ENCODE results near the gene KDM5A.
"Not testable (repeated sequence)": the region's sequence is repeated elsewhere in the genome, so short reads cannot be mapped to it uniquely, and the experiment has no call there.

Gene KDM5A
- 232 to 462 (median 320) reads per million in 9 experiments for total RNA-seq

DNA sequence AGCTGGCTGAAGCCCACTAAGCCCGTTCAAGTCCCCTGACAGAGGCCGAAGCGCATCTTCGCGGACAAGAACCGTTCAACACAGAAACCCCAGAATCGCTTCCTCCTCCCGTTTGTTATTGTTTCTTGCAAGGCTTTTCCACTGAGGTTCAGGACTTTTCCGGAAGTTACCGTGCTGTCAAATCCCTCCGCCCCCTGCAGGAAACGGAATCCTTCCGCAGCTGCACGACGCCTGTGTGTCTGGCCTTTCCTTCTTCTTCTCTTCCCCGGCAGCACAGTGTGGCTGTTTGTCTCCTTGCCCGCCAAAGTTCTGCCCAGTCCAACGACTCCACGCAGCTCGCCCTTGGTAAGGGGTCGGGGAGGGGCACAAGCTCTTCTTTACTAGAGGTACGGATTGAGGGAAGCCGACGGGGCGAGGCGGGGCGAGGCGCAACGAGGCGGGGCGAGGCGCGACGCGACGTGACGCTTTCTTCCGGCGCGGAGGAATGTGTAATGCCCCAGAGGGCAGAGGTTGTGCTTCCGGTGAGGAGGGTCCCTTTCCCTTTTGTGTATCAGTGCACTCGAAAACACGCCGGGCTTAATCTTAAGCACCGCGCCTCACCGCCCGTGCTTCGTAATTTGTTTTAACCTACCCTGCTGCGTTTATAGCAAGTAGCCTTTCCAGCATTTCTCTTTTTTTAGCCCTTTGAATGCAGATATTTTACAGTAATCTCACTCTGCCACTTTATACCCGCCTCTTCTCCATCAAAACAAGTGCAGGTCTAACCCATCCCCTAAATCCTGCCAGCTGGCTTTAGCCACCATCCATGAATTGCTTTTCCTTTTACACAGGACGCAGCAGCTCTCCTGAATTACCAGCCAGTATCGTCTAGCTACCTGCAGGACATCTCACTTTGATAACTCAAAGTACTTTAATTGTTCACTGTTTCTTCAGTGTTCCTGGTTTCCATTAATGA is at the start of gene KDM5A:
TSS of gene KDM5A (minus strand) at position 179 of the 955 bp plus-strand sequence. CDS start 229 bp downstream, outside the sequence.
- DNase-seq, result peak; percentile 85 to 94 (median 85)
- Mint-ChIP-seq H3K36me3 (ENCODE audit: insufficient read depth) (peaks cover 40% of the 10 kb centered on the region), H3K27me3 (no peaks in the 10 kb centered on the region), H3K9me3 (peaks cover 0 to 2% of the 10 kb centered on the region in 2 donors), H3K27ac (peak within 1 kb of the TSS; percentile 95 to 97), H3K4me3 (peak within 1 kb of the TSS; percentile 91 to 92), H3K4me1 (ENCODE audit: low read depth in 2 of 2) (peaks cover 23 to 34% of the 10 kb centered on the region in 2 donors)
- peak; percentile 90 for ATAC-seq (replicated peaks)

DNA sequence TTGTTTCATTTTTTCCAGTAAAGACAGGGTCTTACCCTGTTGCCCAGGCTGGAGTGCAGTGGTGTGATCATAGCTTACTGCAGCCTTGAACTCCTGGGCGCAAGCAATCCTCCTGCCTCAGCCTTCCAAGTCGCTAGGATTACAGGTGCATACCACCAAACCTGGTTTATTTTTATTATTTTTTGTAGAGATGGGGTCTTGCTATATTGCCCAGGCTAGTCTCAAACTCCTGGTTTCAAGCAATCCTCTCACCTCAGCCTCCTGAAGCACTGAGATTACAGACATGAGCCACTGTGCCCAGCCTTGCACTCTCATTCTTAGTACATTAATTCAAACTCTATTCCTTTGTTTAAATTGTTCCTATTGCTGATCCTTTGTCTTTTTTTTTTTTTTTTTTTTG is 46.6 kb upstream of the KDM5A start:
- H3K4me1 Mint-ChIP-seq (ENCODE audit: low read depth in 2 of 2); H3K4me3 Mint-ChIP-seq; H3K9me3 Mint-ChIP-seq; H3K27me3 Mint-ChIP-seq; ATAC-seq (replicated peaks); H3K27ac Mint-ChIP-seq; DNase-seq: not testable (repeated sequence)
- peaks cover 22% of the 10 kb centered on the region for H3K36me3 Mint-ChIP-seq (ENCODE audit: insufficient read depth)

DNA sequence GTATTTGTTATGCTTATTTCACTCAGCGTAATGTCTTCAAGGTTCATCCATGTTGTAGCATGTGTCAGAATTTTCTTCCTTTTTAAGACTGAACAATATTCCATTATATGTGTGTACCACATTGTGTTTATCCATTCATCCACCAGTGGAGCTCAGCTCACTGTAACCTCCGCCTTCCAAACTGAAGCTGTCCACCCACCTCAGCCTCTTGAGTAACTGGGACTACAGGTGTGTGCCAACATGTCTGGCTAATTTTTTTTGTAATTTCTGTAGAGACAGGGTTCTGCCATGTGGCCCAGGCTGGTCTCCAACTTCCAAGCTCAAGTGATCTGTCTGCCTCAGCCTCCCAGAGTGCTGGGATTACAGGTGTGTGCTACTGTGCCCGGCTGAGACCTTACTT is 33.4 kb upstream of the KDM5A start:
- Mint-ChIP-seq H3K27me3 (no peaks in the 10 kb centered on the region), H3K4me3 (no peak overlapping the region), H3K36me3 (ENCODE audit: insufficient read depth) (peaks cover 25% of the 10 kb centered on the region), H3K9me3 (no peaks in the 10 kb centered on the region), H3K27ac (no peak overlapping the region), H3K4me1 (ENCODE audit: low read depth in 2 of 2) (no peaks in the 10 kb centered on the region)
- DNase-seq (no peak), ATAC-seq (replicated peaks) (no peak)

DNA sequence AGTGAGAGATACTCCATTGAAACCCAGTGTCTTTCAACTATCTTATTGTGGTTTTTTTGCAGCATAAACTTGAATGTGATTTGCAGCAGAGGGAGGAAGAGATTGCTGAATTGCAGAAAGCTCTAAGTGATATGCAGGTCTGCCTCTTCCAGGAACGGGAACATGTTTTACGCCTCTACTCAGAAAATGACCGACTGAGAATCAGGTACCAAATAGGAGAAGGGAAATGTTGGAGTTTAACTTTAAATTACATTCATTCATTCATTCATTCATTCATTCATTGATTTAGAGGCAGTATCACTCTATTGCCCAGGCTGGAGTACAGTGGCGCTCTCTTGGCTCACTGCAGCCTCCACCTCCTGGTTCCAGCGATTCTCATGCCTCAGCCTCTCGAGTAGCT is 29.3 kb upstream of the KDM5A start:
- H3K4me1 Mint-ChIP-seq (ENCODE audit: low read depth in 2 of 2), result no peaks in the 10 kb centered on the region
- H3K9me3 Mint-ChIP-seq, result no peaks in the 10 kb centered on the region
- DNase-seq (no peak), ATAC-seq (replicated peaks) (no peak)
- peaks cover 36% of the 10 kb centered on the region for H3K36me3 Mint-ChIP-seq (ENCODE audit: insufficient read depth)
- no peak overlapping the region for H3K4me3 Mint-ChIP-seq
- no peaks in the 10 kb centered on the region for H3K27me3 Mint-ChIP-seq
- no peak overlapping the region for H3K27ac Mint-ChIP-seq

DNA sequence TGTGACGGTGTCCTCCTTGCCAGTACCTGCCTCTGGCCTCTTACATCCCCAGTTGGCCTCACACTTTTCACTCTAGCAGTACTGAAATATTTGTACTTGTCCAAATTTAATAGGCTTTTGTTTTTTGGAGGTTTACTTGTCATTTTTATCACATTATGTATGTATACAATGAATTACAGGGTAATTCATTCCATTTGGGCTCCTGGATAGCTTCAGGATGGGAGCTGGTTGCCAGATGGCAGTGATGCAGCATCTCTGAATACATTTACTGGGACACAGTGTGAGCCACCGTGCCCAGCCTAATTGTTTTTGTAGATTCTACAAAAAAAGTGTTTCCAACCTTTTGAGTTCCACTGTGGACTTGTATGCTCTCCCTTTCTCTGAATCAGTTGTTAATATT is 25.7 kb upstream of the KDM5A start:
- H3K27ac Mint-ChIP-seq, result no peak overlapping the region
- no peak for DNase-seq
- H3K9me3 Mint-ChIP-seq, result no peaks in the 10 kb centered on the region
- no peak for ATAC-seq (replicated peaks)
- no peaks in the 10 kb centered on the region for H3K4me1 Mint-ChIP-seq (ENCODE audit: low read depth in 2 of 2)
- H3K27me3 Mint-ChIP-seq, result no peaks in the 10 kb centered on the region
- no peak overlapping the region for H3K4me3 Mint-ChIP-seq
- peaks cover 41% of the 10 kb centered on the region for H3K36me3 Mint-ChIP-seq (ENCODE audit: insufficient read depth)

DNA sequence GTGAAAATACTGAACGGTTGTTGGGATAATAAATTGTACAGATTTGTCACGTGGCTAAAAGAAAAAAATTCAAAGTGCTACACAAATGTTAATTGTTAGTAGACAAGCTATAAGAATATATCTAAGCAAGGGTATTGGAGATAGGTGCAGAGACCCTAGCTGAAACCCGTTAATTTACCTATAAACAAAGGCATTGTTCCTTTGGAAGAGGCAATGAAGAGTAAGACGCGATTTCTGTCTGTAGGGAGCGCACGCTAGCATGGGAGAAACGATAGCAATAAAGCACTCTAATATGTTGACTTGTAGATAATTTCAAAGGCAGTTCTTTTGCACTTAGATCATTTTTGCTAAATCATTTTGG is 12.9 kb upstream of the KDM5A start:
- no peaks in the 10 kb centered on the region for H3K9me3 Mint-ChIP-seq
- H3K27me3 Mint-ChIP-seq, result no peaks in the 10 kb centered on the region
- H3K36me3 Mint-ChIP-seq (ENCODE audit: insufficient read depth), result no peaks in the 10 kb centered on the region
- ATAC-seq (replicated peaks) (no peak), DNase-seq (no peak)
- peaks cover 0 to 4% of the 10 kb centered on the region in 2 donors for H3K4me1 Mint-ChIP-seq (ENCODE audit: low read depth in 2 of 2)
- no peak overlapping the region for H3K4me3 Mint-ChIP-seq
- no peak overlapping the region for H3K27ac Mint-ChIP-seq

DNA sequence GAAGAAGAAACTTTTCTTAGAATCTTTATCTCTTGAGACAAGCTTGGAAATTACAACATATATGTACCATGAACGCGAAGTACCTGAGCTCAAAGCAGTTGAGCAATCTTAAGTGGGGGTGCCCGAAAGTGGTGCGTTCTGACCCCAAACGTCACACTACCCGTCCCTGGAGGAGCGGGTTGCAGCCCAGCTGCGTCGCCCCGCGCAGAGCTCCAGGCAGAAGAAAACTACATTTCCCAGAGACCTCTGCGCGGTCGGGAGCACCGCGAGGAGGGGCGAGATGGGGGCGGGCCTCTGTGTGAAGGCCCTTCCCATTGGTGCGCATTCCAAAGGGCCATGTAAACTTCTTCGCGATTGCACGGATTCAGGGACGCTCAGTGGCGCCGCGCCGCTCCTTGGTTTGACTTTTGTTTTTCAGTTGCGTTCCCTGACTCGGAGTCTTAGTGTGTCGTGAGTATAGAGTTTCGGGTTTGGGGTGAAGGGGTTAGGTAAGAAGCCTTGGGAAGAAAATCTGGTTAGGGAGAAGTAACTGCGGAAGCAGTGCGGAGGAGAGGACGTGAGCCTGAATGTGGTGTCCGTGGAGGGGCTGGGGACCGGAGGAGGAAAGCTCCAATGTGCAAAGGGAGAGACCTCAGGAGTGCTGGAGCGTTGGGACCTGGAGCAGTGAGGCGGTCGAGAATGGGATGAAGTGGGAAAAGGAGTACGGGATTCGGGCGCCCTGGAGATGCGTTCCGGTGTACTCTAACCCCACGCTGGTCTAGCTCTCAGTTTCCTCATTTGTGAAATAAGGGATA is 12.3 kb upstream of the KDM5A start, which contains the start of gene CCDC77:
TSS of gene CCDC77 (plus strand) at position 410 of the 794 bp plus-strand sequence. CDS start 7,740 bp downstream, outside the sequence.
- DNase-seq (peak; percentile 92 to 99 (median 96)), ATAC-seq (replicated peaks) (peak; percentile 99)
- H3K27ac Mint-ChIP-seq, result no peak within 1 kb of the TSS
- no peak within 1 kb of the TSS for H3K4me3 Mint-ChIP-seq
- no peaks in the 10 kb centered on the region for H3K9me3 Mint-ChIP-seq
- H3K4me1 Mint-ChIP-seq (ENCODE audit: low read depth in 2 of 2), result peaks cover 0 to 4% of the 10 kb centered on the region in 2 donors
- no peaks in the 10 kb centered on the region for H3K27me3 Mint-ChIP-seq
- no peaks in the 10 kb centered on the region for H3K36me3 Mint-ChIP-seq (ENCODE audit: insufficient read depth)

DNA sequence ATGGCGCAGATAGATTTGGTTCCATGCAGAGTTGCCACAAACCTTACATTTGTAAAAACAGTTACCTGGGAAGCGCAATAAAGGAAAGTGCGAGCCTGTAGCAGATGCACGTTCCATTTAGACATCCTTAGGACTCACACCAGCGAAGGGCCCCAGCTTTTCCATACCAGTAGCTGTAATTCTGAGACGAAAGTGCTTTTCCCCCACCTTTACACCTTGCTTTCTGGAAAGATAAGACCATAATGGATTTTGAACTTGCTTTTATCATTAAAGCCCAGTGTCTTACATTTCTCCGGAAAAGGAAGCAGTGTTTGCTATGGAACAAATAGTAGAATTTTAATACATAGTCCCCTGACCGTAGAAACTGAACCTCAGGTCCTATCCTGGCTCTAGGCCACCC is 11.7 kb upstream of the KDM5A start:
- Mint-ChIP-seq H3K27me3 (no peaks in the 10 kb centered on the region), H3K27ac (no peak overlapping the region), H3K9me3 (no peaks in the 10 kb centered on the region), H3K4me1 (ENCODE audit: low read depth in 2 of 2) (no peaks in the 10 kb centered on the region), H3K36me3 (ENCODE audit: insufficient read depth) (no peaks in the 10 kb centered on the region), H3K4me3 (no peak overlapping the region)
- ATAC-seq (replicated peaks) (no peak), DNase-seq (no peak)

DNA sequence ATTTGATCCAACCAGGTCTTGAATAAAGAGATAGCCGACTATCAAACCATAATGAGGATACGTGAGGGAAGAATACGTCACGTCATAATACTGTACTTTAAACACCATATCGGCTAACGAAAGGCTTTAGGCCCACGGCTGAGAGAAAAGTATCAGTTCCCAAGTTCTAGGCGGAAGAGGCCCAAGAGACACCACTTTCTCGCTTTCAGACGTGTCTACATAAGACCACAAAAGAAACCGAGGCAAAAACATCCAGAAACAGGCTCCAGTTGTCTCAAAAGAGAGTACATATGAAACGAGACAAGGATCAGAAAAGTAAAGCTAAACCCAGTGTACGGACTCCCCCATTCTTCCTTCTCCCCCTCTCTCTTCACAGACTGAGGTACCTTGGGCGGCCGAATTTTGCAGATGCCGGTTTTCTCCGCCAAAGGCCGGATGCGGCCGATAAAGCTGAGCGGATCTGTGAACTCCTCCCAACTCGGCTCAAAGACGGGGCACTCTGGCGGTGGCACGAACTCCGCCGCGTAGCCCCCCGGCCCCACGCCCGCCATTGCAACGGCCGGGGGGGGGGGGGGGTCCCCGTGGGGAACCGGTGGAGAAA is 479 bp downstream of the KDM5A start:
- Mint-ChIP-seq H3K27me3 (no peaks in the 10 kb centered on the region), H3K27ac (peak overlapping the region; percentile 95 to 97), H3K4me3 (peak overlapping the region; percentile 91 to 92), H3K36me3 (ENCODE audit: insufficient read depth) (peaks cover 48% of the 10 kb centered on the region), H3K9me3 (peaks cover 0 to 2% of the 10 kb centered on the region in 2 donors), H3K4me1 (ENCODE audit: low read depth in 2 of 2) (peaks cover 27 to 40% of the 10 kb centered on the region in 2 donors)
- ATAC-seq (replicated peaks), result peak; percentile 68
- peak; percentile 60 to 72 (median 62) for DNase-seq

DNA sequence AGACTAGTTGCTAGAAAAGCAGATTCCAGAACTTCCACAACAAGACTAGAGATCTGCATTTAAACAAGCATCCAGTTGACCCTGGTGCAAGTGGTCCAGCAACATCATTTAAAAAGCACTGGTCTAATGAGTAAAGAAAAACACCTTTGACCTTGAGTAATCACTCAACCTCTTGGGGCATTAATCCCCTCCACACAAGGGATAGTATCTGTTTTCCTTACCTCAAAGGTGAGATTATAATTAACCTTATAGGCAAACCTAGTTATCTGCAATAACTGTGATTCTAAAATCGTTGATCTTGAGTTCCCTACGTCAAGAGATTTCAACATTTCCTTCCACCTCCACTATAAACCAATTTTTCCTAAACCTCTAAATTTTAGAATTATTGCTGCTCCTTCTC is 1.1 kb downstream of the KDM5A start:
- Mint-ChIP-seq H3K27me3 (no peaks in the 10 kb centered on the region), H3K9me3 (peaks cover 0 to 2% of the 10 kb centered on the region in 2 donors), H3K4me3 (peak overlapping the region; percentile 91 to 92), H3K36me3 (ENCODE audit: insufficient read depth) (peaks cover 54% of the 10 kb centered on the region), H3K27ac (peak overlapping the region; percentile 95 to 97), H3K4me1 (ENCODE audit: low read depth in 2 of 2) (peaks cover 27 to 42% of the 10 kb centered on the region in 2 donors)
- no peak for ATAC-seq (replicated peaks)
- no peak for DNase-seq

DNA sequence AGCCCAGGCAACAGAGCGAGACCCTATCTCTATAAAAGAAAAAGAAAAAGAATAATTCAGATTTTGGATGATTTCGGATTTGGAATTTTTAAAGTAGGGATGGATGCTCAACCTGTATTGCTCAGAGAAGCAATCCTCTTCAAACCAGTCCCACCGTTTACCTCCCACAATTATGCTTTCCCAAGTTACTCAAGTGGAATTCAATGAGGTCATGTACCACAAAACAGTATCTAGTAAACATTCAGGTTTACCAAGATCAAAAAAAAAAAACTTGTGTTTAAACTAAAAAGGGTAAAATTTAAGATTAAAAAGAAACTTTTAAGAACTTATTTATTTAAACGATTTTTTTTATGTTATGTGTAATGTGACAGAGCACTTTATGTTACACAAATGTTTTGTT is 2.5 kb downstream of the KDM5A start:
- peaks cover 27 to 47% of the 10 kb centered on the region in 2 donors for H3K4me1 Mint-ChIP-seq (ENCODE audit: low read depth in 2 of 2)
- ATAC-seq (replicated peaks), result no peak
- H3K9me3 Mint-ChIP-seq, result peaks cover 0 to 2% of the 10 kb centered on the region in 2 donors
- no peaks in the 10 kb centered on the region for H3K27me3 Mint-ChIP-seq
- peak overlapping the region in 1 of 2 donors; percentile 95 for H3K27ac Mint-ChIP-seq
- DNase-seq, result no peak
- H3K4me3 Mint-ChIP-seq, result peak overlapping the region; percentile 91 to 92
- peaks cover 68% of the 10 kb centered on the region for H3K36me3 Mint-ChIP-seq (ENCODE audit: insufficient read depth)

DNA sequence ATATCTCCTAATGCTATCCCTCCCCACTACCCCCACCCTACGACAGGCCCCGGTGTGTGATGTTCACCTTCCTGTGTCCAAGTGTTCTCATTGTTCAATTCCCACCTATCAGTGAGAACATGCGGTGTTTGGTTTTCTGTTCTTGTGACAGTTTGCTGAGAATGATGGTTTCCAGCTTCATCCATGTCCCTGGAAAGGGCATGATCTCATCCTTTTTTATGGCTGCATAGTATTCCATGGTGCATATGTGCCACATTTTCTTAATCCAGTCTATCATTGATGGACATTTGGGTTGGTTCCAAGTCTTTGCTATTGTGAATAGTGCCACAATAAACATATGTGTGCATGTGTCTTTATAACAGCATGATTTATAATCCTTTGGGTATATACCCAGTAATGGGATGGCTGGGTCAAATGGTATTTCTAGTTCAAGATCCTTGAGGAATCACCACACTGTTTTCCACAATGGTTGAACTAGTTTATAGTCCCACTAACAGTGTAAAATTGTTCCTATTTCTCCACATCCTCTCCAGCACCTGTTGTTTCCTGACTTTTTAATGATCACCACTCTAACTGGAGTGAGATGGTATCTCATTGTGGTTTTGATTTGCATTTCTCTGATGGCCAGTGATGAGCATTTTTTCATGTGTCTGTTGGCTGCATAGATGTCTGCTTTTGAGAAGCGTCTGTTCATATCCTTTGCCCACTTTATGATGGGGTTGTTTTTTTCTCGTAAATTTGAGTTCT is 18.2 kb downstream of the KDM5A start:
- H3K9me3 Mint-ChIP-seq; DNase-seq; H3K4me3 Mint-ChIP-seq; H3K27me3 Mint-ChIP-seq; ATAC-seq (replicated peaks): not testable (repeated sequence)
- Mint-ChIP-seq H3K4me1 (ENCODE audit: low read depth in 2 of 2) (peaks cover 12 to 29% of the 10 kb centered on the region in 2 donors), H3K36me3 (ENCODE audit: insufficient read depth) (peaks cover 52% of the 10 kb centered on the region), H3K27ac (peak overlapping the region in 1 of 2 donors; percentile 35)
